ENCODE data around the gene UACA. TPM values are rescaled to one million over a fixed set of nuclear protein-coding genes. Genes with fewer than 3 reads are reported as not detected.
"Not testable (repeated sequence)": the region's sequence is repeated elsewhere in the genome, so short reads cannot be mapped to it uniquely, and the experiment has no call there.

UACA gene
- polyA plus RNA-seq (ENCODE audit: insufficient read length in 12 of 12) = 100 to 1,000 TPM in 11 of 12 donors, not detected in 1; 115 to 219 (median 154) TPM
- long read RNA-seq, donor 1, partial matches to known transcripts = 17 of 23 reads
- long read RNA-seq, donor 1, other reads (novel, unspliced or antisense) = 0 of 23 reads
- long read RNA-seq, donor 2, full-length matches to known transcripts = 5 of 75 reads
- long read RNA-seq, donor 2, partial matches to known transcripts = 65 of 75 reads
- long read RNA-seq, donor 2, other reads (novel, unspliced or antisense) = 5 of 75 reads
- long read RNA-seq, donor 3, partial matches to known transcripts = 55 of 61 reads
- long read RNA-seq, donor 3, other reads (novel, unspliced or antisense) = 0 of 61 reads
- long read RNA-seq, donor 4, partial matches to known transcripts = 28 of 32 reads
- long read RNA-seq, donor 4, other reads (novel, unspliced or antisense) = 0 of 32 reads
- long read RNA-seq, donor 5, full-length matches to known transcripts = 8 of 164 reads
- long read RNA-seq, donor 5, partial matches to known transcripts = 151 of 164 reads
- long read RNA-seq, donor 5, other reads (novel, unspliced or antisense) = 5 of 164 reads
- long read RNA-seq, donor 6, partial matches to known transcripts = 19 of 30 reads
- long read RNA-seq, donor 6, other reads (novel, unspliced or antisense) = 0 of 30 reads
- long read RNA-seq, donor 7, partial matches to known transcripts = 40 of 47 reads
- long read RNA-seq, donor 7, other reads (novel, unspliced or antisense) = 0 of 47 reads
- long read RNA-seq, donor 8, transcript UACA-209 (2 exons, 1,304 nt) = major isoform, 7 of 98 reads
- long read RNA-seq, donor 8, partial matches to known transcripts = 86 of 98 reads
- long read RNA-seq, donor 8, other reads (novel, unspliced or antisense) = 0 of 98 reads
- long read RNA-seq, donor 9, partial matches to known transcripts = 17 of 21 reads
- long read RNA-seq, donor 9, other reads (novel, unspliced or antisense) = 0 of 21 reads
- long read RNA-seq, donor 10, full-length matches to known transcripts = 11 of 63 reads
- long read RNA-seq, donor 10, partial matches to known transcripts = 52 of 63 reads
- long read RNA-seq, donor 10, other reads (novel, unspliced or antisense) = 0 of 63 reads
- long read RNA-seq, donor 11, full-length matches to known transcripts = 7 of 70 reads
- long read RNA-seq, donor 11, partial matches to known transcripts = 63 of 70 reads
- long read RNA-seq, donor 11, other reads (novel, unspliced or antisense) = 0 of 70 reads

- DNase-seq = peak; percentile 98
These were observed at the start of gene UACA for GRCh38 chr15:70763120-70763949. Gene UACA (minus strand): TSS chr15:70763558. CDS start chr15:70763407, 151 bp downstream.

GRCh38 chr15:70812827-70813364 is 49.5 kb upstream of the UACA start:
- DNase-seq = no peak

GRCh38 chr15:70810916-70811578 is 47.7 kb upstream of the UACA start:
- DNase-seq = no peak

GRCh38 chr15:70806992-70807712 is 43.8 kb upstream of the UACA start:
- DNase-seq = peak; percentile 28

- DNase-seq = not testable (repeated sequence)
These were observed 41.0 kb upstream of the UACA start for GRCh38 chr15:70804388-70804787.

- DNase-seq = no peak
These were observed 39.3 kb upstream of the UACA start for GRCh38 chr15:70802629-70803028.

- no peak for DNase-seq
These were observed 37.8 kb upstream of the UACA start for GRCh38 chr15:70801109-70801508.

- DNase-seq = peak; percentile 20
These were observed 36.5 kb upstream of the UACA start for GRCh38 chr15:70799667-70800450.

- DNase-seq = no peak
These were observed 34.1 kb upstream of the UACA start for GRCh38 chr15:70797464-70797863.

- no peak for DNase-seq
These were observed 33.4 kb upstream of the UACA start for GRCh38 chr15:70796516-70797310.

GRCh38 chr15:70795311-70795665 is 31.9 kb upstream of the UACA start:
- DNase-seq = no peak

- DNase-seq = no peak
These were observed 31.4 kb upstream of the UACA start for GRCh38 chr15:70794596-70795310.

- no peak for DNase-seq
These were observed 30.3 kb upstream of the UACA start for GRCh38 chr15:70793694-70794093.

GRCh38 chr15:70792171-70792573 is 28.8 kb upstream of the UACA start:
- no peak for DNase-seq

GRCh38 chr15:70791259-70791658 is 27.9 kb upstream of the UACA start:
- no peak for DNase-seq

- DNase-seq = no peak
These were observed 25.9 kb upstream of the UACA start for GRCh38 chr15:70789213-70789612.

Data from muscle of arm (tissue), 14 donors.